NT2/D1 (cell line): ENCODE data around the gene CPLANE2.
"Not testable (repeated sequence)": the region's sequence is repeated elsewhere in the genome, so short reads cannot be mapped to it uniquely, and the experiment has no call there.

Source experiments
- DNase-seq: peaks from one replicate; pipeline ENCODE4 v3.0.0-alpha.2; 2011; ENCODE audit warnings: low read depth, low spot score
- H3K27me3 ChIP-seq: 2 replicates; pipeline ENCODE4 v1.6.0; 2011; ENCODE audit warnings: mild to moderate bottlenecking; ENCODE audit not compliant: insufficient read length, insufficient read depth
- H3K36me3 ChIP-seq: 2 replicates; pipeline ENCODE4 v1.6.1; 2011; ENCODE audit warnings: mild to moderate bottlenecking, low read length, mixed read lengths; ENCODE audit not compliant: insufficient read depth, insufficient read length
- H3K4me1 ChIP-seq: 2 replicates; pipeline ENCODE4 v1.5.1; 2011; ENCODE audit not compliant: insufficient read depth, insufficient read length
- H3K4me3 ChIP-seq: 2 replicates; pipeline ENCODE4 v1.5.1; 2011; ENCODE audit warnings: low read depth; ENCODE audit not compliant: insufficient read length
- H3K9ac ChIP-seq: 2 replicates; pipeline ENCODE4 v1.6.0; 2011; ENCODE audit warnings: low read depth; ENCODE audit not compliant: insufficient read length
- H3K9me3 ChIP-seq: 2 replicates; pipeline ENCODE4 v1.5.1; 2011; ENCODE audit warnings: mild to moderate bottlenecking, low read length; ENCODE audit not compliant: insufficient read depth
- SUZ12 ChIP-seq: IDR thresholded peaks from 2 replicates; pipeline ENCODE4 v1.6.1; 2011; ENCODE audit not compliant: insufficient read length, insufficient read depth; ENCODE audit errors: extremely low read depth
- YY1 ChIP-seq: IDR thresholded peaks from 2 replicates; pipeline ENCODE4 v1.6.1; 2011; ENCODE audit not compliant: insufficient read length, insufficient read depth
- ZNF274 ChIP-seq: IDR thresholded peaks from 2 replicates; pipeline ENCODE4 v1.6.1; 2011; ENCODE audit warnings: mild to moderate bottlenecking, low read depth, low read length

The CPLANE2 gene

GRCh38 chr1:16226129-16226489 lies 10.9 kb downstream of the CPLANE2 start:
- H3K9me3 ChIP-seq: no peaks in the 10 kb centered on the region
- H3K9ac ChIP-seq: peak overlapping the region; percentile 66
- H3K27me3 ChIP-seq: peaks cover 67% of the 10 kb centered on the region
- H3K4me1 ChIP-seq: peaks cover 2% of the 10 kb centered on the region
- H3K4me3 ChIP-seq: peak overlapping the region; percentile 37
- H3K36me3 ChIP-seq: no peaks in the 10 kb centered on the region
- DNase-seq: no peak
- no peak for TF ChIP-seq YY1

GRCh38 chr1:16224472-16224871 lies 12.5 kb downstream of the CPLANE2 start:
- Histone ChIP-seq H3K9ac (no peak overlapping the region), H3K27me3 (peaks cover 61% of the 10 kb centered on the region), H3K9me3 (no peaks in the 10 kb centered on the region), H3K4me1 (peaks cover 2% of the 10 kb centered on the region), H3K36me3 (no peaks in the 10 kb centered on the region), H3K4me3 (no peak overlapping the region)
- DNase-seq: no peak
- TF ChIP-seq SUZ12 (no peak), ZNF274 (no peak), YY1 (no peak)

GRCh38 chr1:16222716-16223115 lies 14.3 kb downstream of the CPLANE2 start:
- not testable (repeated sequence) for H3K4me3 ChIP-seq, H3K9ac ChIP-seq, H3K36me3 ChIP-seq, H3K9me3 ChIP-seq, DNase-seq, H3K4me1 ChIP-seq
- peaks cover 59% of the 10 kb centered on the region for H3K27me3 ChIP-seq

GRCh38 chr1:16221499-16221898 lies 15.5 kb downstream of the CPLANE2 start:
- peaks cover 54% of the 10 kb centered on the region for H3K27me3 ChIP-seq
- no peak for DNase-seq
- peaks cover 2% of the 10 kb centered on the region for H3K4me1 ChIP-seq

GRCh38 chr1:16219968-16220500 lies 16.9 kb downstream of the CPLANE2 start:
- H3K9ac ChIP-seq: no peak overlapping the region
- no peaks in the 10 kb centered on the region for H3K9me3 ChIP-seq
- no peak for DNase-seq
- peaks cover 2% of the 10 kb centered on the region for H3K4me1 ChIP-seq
- TF ChIP-seq YY1 (no peak), SUZ12 (no peak), ZNF274 (no peak)
- H3K27me3 ChIP-seq: peaks cover 43% of the 10 kb centered on the region
- no peaks in the 10 kb centered on the region for H3K36me3 ChIP-seq
- no peak overlapping the region for H3K4me3 ChIP-seq

More at GRCh38 chr1:16221499-16221898, 15.5 kb downstream of the CPLANE2 start:
- no peak overlapping the region for H3K4me3 ChIP-seq
- no peaks in the 10 kb centered on the region for H3K36me3 ChIP-seq
- H3K9ac ChIP-seq: no peak overlapping the region
- TF ChIP-seq SUZ12 (no peak), YY1 (no peak), ZNF274 (no peak)
- H3K9me3 ChIP-seq: no peaks in the 10 kb centered on the region

GRCh38 chr1:16218674-16219071 lies 18.3 kb downstream of the CPLANE2 start:
- H3K36me3 ChIP-seq: no peaks in the 10 kb centered on the region
- no peak for TF ChIP-seq ZNF274
- TF ChIP-seq SUZ12: no peak
- TF ChIP-seq YY1: no peak
- no peak for DNase-seq
- H3K9ac ChIP-seq: no peak overlapping the region
- no peaks in the 10 kb centered on the region for H3K9me3 ChIP-seq
- peaks cover 32% of the 10 kb centered on the region for H3K27me3 ChIP-seq
- peaks cover 2% of the 10 kb centered on the region for H3K4me1 ChIP-seq
- H3K4me3 ChIP-seq: no peak overlapping the region

GRCh38 chr1:16218014-16218673 lies 18.8 kb downstream of the CPLANE2 start:
- no peak overlapping the region for H3K4me3 ChIP-seq
- no peak overlapping the region for H3K9ac ChIP-seq
- peaks cover 2% of the 10 kb centered on the region for H3K4me1 ChIP-seq

More at GRCh38 chr1:16218014-16218673, 18.8 kb downstream of the CPLANE2 start:
- TF ChIP-seq ZNF274 (no peak), YY1 (no peak), SUZ12 (no peak)
- Histone ChIP-seq H3K27me3 (peaks cover 31% of the 10 kb centered on the region), H3K36me3 (no peaks in the 10 kb centered on the region), H3K9me3 (no peaks in the 10 kb centered on the region)
- DNase-seq: no peak
